ENCODE measurements around the gene ZNF423.

DNA sequence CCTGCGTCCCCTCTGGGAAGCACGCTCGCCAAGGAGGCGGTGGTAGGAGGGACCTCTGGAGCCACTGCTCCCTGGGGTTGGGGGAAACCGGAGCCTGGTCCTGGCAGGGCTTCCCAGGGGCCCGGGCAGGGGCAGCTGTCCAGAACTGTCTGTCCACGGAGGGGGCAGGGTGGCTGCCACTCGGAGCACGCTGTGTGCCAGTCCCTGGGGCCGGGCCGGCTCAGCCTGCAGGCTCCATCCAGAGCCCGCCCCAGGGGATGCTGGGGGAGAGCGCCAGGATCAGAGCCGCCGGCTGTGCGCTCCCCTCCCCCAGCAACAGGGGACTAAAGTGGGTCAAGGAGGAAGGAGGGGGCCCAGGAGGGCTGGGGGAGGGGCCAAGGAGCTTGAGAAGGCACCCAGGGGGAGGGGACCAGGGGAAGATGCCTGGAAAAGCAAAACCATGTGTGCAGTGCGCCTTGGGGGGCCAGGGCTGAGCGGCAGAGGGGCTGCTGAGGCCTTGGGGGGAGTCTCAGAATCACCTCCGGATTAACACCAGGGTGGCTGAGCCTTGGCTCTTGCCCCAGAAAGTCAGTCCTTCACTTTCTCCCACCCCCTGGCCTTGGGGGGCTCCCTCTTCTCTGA, 21.3 kb downstream of the ZNF423 start:
- TF ChIP-seq EZH2 (IDR thresholded peaks at IDR 0.05; ENCODE audit: borderline replicate concordance, low read depth, low read length, severe bottlenecking) = no peak
- TF ChIP-seq, protein P1, sequence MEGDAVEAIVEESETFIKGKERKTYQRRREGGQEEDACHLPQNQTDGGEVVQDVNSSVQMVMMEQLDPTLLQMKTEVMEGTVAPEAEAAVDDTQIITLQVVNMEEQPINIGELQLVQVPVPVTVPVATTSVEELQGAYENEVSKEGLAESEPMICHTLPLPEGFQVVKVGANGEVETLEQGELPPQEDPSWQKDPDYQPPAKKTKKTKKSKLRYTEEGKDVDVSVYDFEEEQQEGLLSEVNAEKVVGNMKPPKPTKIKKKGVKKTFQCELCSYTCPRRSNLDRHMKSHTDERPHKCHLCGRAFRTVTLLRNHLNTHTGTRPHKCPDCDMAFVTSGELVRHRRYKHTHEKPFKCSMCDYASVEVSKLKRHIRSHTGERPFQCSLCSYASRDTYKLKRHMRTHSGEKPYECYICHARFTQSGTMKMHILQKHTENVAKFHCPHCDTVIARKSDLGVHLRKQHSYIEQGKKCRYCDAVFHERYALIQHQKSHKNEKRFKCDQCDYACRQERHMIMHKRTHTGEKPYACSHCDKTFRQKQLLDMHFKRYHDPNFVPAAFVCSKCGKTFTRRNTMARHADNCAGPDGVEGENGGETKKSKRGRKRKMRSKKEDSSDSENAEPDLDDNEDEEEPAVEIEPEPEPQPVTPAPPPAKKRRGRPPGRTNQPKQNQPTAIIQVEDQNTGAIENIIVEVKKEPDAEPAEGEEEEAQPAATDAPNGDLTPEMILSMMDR (IDR thresholded peaks at IDR 0.05; ENCODE audit: borderline replicate concordance, extremely low read depth, low read length, poor library complexity, severe bottlenecking) = no peak
